ENCODE measurements around the gene GORAB.

The GORAB gene

DNA sequence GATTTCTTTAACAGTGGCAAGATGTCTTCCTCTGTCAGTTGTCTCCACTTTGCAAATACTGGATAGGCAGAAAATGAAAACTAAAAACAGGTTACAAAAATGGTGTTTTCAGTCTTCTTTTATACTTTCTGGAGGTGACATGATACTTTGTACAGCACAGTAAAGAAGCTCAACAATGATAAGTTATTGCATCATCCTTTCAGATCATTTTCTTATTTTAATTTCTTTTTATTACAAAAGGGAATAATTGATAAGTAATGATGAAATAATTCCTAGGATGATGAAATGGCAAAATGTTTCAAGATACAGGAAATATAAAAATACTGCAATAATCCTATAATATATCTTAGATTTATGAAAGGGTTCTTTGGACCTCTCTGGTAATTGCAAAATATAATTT lies 16.5 kb downstream of the GORAB start:
- H3K36me3 ChIP-seq (ENCODE audit: control insufficient read depth, low read length) = peaks cover 79% of the 10 kb centered on the region

DNA sequence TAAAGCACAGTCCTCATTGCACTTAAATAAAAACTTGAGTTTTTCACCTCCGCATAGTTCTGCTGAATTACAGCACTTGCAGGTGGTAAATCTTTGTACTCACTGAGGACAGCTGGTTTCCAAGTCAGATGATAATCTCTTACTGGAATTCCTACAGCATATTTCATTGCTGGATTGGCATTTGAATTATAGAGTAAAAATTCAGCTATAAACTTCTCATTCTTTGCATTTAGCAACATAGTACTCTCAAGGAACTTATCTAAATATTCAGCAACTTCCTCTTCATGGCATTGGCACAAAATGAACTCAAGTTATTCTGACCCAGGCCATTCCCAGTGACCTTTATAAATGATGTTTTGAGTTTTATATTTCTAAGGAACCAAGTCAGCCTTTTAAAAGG lies 23.4 kb downstream of the GORAB start:
- H3K79me2 ChIP-seq (ENCODE audit: control insufficient read depth, low read length) = no peaks in the 10 kb centered on the region
- H3K4me1 ChIP-seq (ENCODE audit: control insufficient read depth, low read length) = no peaks in the 10 kb centered on the region
- no peaks in the 10 kb centered on the region for H3K9me3 ChIP-seq (ENCODE audit: control insufficient read depth, insufficient read depth, low read length)
- no peaks in the 10 kb centered on the region for H3F3A ChIP-seq (ENCODE audit: control insufficient read depth, insufficient read depth)
- H3K9me2 ChIP-seq (replicated peaks; ENCODE audit: control insufficient read depth, low read length) = no peaks in the 10 kb centered on the region
- H3K4me2 ChIP-seq (ENCODE audit: low read length) = no peak overlapping the region
- no peak overlapping the region for H3K4me3 ChIP-seq (ENCODE audit: low read length)
- H3K27ac ChIP-seq (ENCODE audit: low read depth, low read length) = no peak overlapping the region
- no peaks in the 10 kb centered on the region for H4K20me1 ChIP-seq (ENCODE audit: control insufficient read depth, insufficient read depth, low read depth, low read length)
- TF ChIP-seq, protein P1, sequence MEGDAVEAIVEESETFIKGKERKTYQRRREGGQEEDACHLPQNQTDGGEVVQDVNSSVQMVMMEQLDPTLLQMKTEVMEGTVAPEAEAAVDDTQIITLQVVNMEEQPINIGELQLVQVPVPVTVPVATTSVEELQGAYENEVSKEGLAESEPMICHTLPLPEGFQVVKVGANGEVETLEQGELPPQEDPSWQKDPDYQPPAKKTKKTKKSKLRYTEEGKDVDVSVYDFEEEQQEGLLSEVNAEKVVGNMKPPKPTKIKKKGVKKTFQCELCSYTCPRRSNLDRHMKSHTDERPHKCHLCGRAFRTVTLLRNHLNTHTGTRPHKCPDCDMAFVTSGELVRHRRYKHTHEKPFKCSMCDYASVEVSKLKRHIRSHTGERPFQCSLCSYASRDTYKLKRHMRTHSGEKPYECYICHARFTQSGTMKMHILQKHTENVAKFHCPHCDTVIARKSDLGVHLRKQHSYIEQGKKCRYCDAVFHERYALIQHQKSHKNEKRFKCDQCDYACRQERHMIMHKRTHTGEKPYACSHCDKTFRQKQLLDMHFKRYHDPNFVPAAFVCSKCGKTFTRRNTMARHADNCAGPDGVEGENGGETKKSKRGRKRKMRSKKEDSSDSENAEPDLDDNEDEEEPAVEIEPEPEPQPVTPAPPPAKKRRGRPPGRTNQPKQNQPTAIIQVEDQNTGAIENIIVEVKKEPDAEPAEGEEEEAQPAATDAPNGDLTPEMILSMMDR (IDR thresholded peaks at IDR 0.05; ENCODE audit: low read depth, low read length, poor library complexity, severe bottlenecking) = no peak
- TF ChIP-seq EZH2phosphoT487 (IDR thresholded peaks at IDR 0.05; ENCODE audit: borderline replicate concordance, low read length) = no peak
- peaks cover 22% of the 10 kb centered on the region for H3K36me3 ChIP-seq (ENCODE audit: control insufficient read depth, low read length)
- H3K27me3 ChIP-seq (ENCODE audit: control insufficient read depth, low read length) = no peaks in the 10 kb centered on the region

More for the DNA sequence above, 16.5 kb downstream of the GORAB start:
- no peaks in the 10 kb centered on the region for H3K4me1 ChIP-seq (ENCODE audit: control insufficient read depth, low read length)
- no peak overlapping the region for H3K27ac ChIP-seq (ENCODE audit: low read depth, low read length)
- no peaks in the 10 kb centered on the region for H4K20me1 ChIP-seq (ENCODE audit: control insufficient read depth, insufficient read depth, low read depth, low read length)
- TF ChIP-seq, protein P1 (IDR thresholded peaks at IDR 0.05; ENCODE audit: low read depth, low read length, poor library complexity, severe bottlenecking) = no peak
- TF ChIP-seq EZH2phosphoT487 (IDR thresholded peaks at IDR 0.05; ENCODE audit: borderline replicate concordance, low read length) = no peak
- H3K79me2 ChIP-seq (ENCODE audit: control insufficient read depth, low read length) = no peaks in the 10 kb centered on the region
- H3F3A ChIP-seq (ENCODE audit: control insufficient read depth, insufficient read depth) = no peaks in the 10 kb centered on the region
- no peak overlapping the region for H3K4me3 ChIP-seq (ENCODE audit: low read length)
- H3K9me3 ChIP-seq (ENCODE audit: control insufficient read depth, insufficient read depth, low read length) = no peaks in the 10 kb centered on the region
- H3K9me2 ChIP-seq (replicated peaks; ENCODE audit: control insufficient read depth, low read length) = no peaks in the 10 kb centered on the region
- no peak overlapping the region for H3K4me2 ChIP-seq (ENCODE audit: low read length)
- H3K27me3 ChIP-seq (ENCODE audit: control insufficient read depth, low read length) = no peaks in the 10 kb centered on the region

DNA sequence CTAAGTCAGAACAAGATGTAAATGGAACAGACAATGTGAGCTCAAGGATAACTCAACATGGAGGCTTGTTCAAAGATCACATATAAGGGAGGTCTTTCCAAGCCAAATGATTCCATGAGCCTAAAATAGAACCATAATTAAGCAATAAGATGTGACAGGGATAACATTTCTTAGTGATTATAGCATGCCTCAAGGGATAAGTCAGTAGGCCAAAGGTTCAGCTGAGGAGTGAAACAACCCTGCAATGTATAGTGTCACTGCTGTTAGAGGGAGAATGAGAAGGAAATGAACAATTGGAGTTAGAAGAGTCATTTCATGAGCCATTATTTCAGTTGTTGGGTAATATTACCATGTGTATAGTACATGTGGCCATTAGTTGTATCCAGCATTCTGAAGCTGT lies 25.0 kb downstream of the GORAB start:
- peaks cover 9% of the 10 kb centered on the region for H3K36me3 ChIP-seq (ENCODE audit: control insufficient read depth, low read length)
- H3K4me1 ChIP-seq (ENCODE audit: control insufficient read depth, low read length) = no peaks in the 10 kb centered on the region
- H3F3A ChIP-seq (ENCODE audit: control insufficient read depth, insufficient read depth) = no peaks in the 10 kb centered on the region
- H3K4me3 ChIP-seq (ENCODE audit: low read length) = no peak overlapping the region
- H3K9me2 ChIP-seq (replicated peaks; ENCODE audit: control insufficient read depth, low read length) = no peaks in the 10 kb centered on the region
- H4K20me1 ChIP-seq (ENCODE audit: control insufficient read depth, insufficient read depth, low read depth, low read length) = no peaks in the 10 kb centered on the region
- no peak overlapping the region for H3K27ac ChIP-seq (ENCODE audit: low read depth, low read length)
- TF ChIP-seq EZH2phosphoT487 (IDR thresholded peaks at IDR 0.05; ENCODE audit: borderline replicate concordance, low read length) = no peak
- TF ChIP-seq, protein P1 (IDR thresholded peaks at IDR 0.05; ENCODE audit: low read depth, low read length, poor library complexity, severe bottlenecking) = no peak
- H3K9me3 ChIP-seq (ENCODE audit: control insufficient read depth, insufficient read depth, low read length) = no peaks in the 10 kb centered on the region
- no peak overlapping the region for H3K4me2 ChIP-seq (ENCODE audit: low read length)
- H3K27me3 ChIP-seq (ENCODE audit: control insufficient read depth, low read length) = no peaks in the 10 kb centered on the region
- H3K79me2 ChIP-seq (ENCODE audit: control insufficient read depth, low read length) = no peaks in the 10 kb centered on the region
